ENCODE results near the gene TMEM63A.

TMEM63A gene

DNA sequence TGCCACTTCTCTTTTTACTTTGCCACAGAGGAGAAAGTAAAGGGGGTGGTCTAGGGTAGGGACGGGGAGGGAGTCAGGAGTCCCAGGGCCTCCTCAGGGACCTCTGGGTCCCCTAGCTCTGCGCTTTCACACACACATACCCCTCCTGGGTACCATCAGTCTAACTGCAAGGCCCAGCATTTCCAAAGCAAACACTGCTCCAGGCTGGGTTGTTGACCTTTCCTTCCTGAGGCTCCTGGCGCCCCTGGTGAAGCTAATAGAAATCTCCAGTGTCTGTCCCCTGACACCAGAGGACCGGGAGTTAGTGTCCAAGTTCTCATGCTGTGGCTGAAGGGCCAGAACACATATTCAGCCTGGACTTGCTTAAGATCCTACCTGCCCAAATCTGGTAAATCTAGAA lies 3.9 kb downstream of the TMEM63A start:
- POLR2A ChIA-PET = interaction anchor here (1.3 kb wide), 1 partner anchor 45 kb away, joined by 3 read pairs; no protein-coding TSS in a partner anchor
- TF ChIP-seq ARNT (IDR thresholded peaks at IDR 0.05) (no peak), ZNF384 (IDR thresholded peaks at IDR 0.05) (no peak), TARDBP (IDR thresholded peaks at IDR 0.05) (no peak), NFRKB (IDR thresholded peaks at IDR 0.05) (no peak), SUZ12 (IDR thresholded peaks at IDR 0.05) (no peak), SP1 (IDR thresholded peaks at IDR 0.05) (no peak), FOXA1 (IDR thresholded peaks at IDR 0.05) (no peak), FOXM1 (IDR thresholded peaks at IDR 0.05; ENCODE audit: borderline replicate concordance) (no peak), ELF4 (IDR thresholded peaks at IDR 0.05) (no peak)
- TF ChIP-seq, protein P1, sequence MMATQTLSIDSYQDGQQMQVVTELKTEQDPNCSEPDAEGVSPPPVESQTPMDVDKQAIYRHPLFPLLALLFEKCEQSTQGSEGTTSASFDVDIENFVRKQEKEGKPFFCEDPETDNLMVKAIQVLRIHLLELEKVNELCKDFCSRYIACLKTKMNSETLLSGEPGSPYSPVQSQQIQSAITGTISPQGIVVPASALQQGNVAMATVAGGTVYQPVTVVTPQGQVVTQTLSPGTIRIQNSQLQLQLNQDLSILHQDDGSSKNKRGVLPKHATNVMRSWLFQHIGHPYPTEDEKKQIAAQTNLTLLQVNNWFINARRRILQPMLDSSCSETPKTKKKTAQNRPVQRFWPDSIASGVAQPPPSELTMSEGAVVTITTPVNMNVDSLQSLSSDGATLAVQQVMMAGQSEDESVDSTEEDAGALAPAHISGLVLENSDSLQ (IDR thresholded peaks at IDR 0.05) = no peak
- CTCF ChIA-PET = interaction anchor here (0.7 kb wide), 2 partner anchors 11 to 1476 kb away, joined by 3 read pairs; partner anchors contain the start of gene LEFTY1
- DNase-seq (ENCODE audit: extremely low spot score) = no peak

DNA sequence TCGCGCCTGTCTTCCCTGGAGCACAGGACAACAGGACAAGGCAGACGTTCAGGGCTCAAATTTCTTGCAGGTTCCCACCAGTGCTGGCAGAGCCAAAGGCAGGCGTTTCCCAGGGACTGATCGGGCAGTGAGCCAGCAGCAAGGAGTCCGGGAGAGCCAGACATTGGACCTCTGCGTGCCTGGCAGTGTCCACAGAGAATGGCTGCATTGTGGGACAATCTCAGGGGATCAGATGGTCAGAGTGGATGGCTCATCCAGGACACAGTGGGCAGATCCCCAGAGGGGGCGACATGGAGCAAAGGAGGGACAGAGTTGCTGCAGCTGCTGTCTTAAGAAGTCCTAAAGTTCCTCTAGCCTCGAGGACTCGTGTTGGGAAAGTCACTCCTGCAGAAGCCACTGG lies 4.6 kb downstream of the TMEM63A start:
- DNase-seq (ENCODE audit: extremely low spot score) = peak; percentile 69
- TF ChIP-seq HDGF (IDR thresholded peaks at IDR 0.05; ENCODE audit: borderline replicate concordance) (0 out of 2 replicates have a peak, but pooled peaks have one; percentile 6), BHLHE40 (IDR thresholded peaks at IDR 0.05; ENCODE audit: borderline replicate concordance) (no peak), LEF1 (IDR thresholded peaks at IDR 0.05; ENCODE audit: borderline replicate concordance) (no peak)
- POLR2A ChIA-PET = interaction anchor here (1.3 kb wide), 1 partner anchor 45 kb away, joined by 3 read pairs; no protein-coding TSS in a partner anchor
- CTCF ChIA-PET = interaction anchor here (0.5 to 0.7 kb wide), 2 partner anchors 66 to 91 kb away, joined by 3 to 4 read pairs; no protein-coding TSS in a partner anchor

DNA sequence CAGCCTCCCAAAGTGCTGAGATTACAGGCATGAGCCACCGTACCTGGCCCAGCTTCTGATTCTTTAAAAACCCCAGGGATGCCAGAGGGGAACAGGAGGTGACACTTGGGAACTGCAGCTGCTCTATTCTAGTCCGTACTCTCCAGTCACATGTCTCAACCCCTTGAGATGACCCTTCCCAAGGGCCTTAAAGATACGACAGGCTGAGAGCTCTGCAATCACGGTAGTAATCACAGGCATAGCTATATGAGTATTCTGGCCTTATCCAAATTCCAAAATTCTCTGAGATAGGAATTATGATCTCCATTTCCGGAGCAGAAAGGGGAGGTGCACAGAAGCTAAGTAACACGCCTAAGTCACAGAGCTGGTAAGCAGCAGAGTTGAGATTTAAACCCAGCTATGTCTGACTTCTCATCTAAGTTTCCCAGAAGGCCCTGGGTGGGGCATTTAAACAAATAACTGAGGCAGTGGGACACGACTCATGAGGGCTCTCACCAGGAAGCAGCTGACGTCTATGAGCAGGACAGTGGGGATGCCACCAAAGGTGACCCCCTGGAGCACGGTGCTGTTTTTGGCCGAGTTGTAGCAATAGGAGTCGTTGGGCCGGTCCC lies 5.2 kb downstream of the TMEM63A start:
- POLR2A ChIA-PET = interaction anchor here (1.3 to 2.3 kb wide), 2 partner anchors 46 to 47 kb away, joined by 3 to 6 read pairs; partner anchors contain the start of gene PYCR2
- DNase-seq (ENCODE audit: extremely low spot score) = no peak
- CTCF ChIA-PET = interaction anchor here (0.5 to 0.7 kb wide), 2 partner anchors 66 to 92 kb away, joined by 3 to 4 read pairs; no protein-coding TSS in a partner anchor
- TF ChIP-seq BHLHE40 (IDR thresholded peaks at IDR 0.05; ENCODE audit: borderline replicate concordance) = no peak
- no peak for TF ChIP-seq LEF1 (IDR thresholded peaks at IDR 0.05; ENCODE audit: borderline replicate concordance)
- no peak for TF ChIP-seq SUZ12 (IDR thresholded peaks at IDR 0.05)
- TF ChIP-seq ZNF384 (IDR thresholded peaks at IDR 0.05) = no peak
- no peak for TF ChIP-seq L3MBTL2 (conservative IDR thresholded peaks at IDR 0.05)
- TF ChIP-seq FOXM1 (IDR thresholded peaks at IDR 0.05; ENCODE audit: borderline replicate concordance) = no peak

DNA sequence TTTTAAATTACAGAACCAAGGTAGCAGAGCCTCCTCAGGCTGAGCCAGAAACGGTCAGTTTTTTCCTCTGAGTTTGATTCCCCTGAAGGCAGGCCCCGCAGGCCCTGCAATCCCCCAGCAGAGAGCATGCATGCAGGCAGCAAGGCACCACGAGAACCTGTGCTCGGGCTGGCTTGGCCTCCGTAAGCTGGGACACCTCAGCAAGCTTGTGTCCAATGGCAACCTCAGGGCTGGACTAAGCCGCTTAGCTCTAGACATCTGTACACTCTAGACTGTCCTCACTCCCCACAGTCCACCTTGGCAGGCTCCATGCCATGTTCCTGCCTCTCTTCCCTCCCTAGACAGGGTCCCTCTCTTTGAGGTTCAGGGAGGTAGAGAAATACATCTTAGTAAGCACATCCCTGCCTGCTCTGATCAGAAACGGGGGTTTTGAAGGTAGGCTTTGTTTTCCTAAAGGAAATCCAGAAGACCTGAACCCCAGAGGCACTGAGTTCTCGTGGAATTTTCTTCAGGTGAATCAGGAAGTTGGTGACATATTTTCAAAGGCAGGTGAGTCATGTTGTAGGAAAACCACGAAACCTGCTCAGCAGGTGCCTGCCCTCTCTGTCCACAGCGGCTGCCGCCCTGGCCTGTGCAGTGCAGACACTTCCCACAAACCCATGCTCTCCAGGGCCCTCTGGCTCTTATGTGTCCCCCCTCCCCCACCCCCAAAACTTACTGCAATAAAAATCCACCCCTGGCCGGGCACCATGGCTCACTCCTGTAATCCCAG lies 7.0 kb downstream of the TMEM63A start:
- ChIA-PET CTCF (no interaction called here), POLR2A (interaction anchor here (2.3 kb wide), 1 partner anchor 49 kb away, joined by 6 read pairs; the partner anchor contains the start of gene PYCR2)
- no peak for TF ChIP-seq FOXK2 (IDR thresholded peaks at IDR 0.05)
- DNase-seq (ENCODE audit: extremely low spot score) = no peak

DNA sequence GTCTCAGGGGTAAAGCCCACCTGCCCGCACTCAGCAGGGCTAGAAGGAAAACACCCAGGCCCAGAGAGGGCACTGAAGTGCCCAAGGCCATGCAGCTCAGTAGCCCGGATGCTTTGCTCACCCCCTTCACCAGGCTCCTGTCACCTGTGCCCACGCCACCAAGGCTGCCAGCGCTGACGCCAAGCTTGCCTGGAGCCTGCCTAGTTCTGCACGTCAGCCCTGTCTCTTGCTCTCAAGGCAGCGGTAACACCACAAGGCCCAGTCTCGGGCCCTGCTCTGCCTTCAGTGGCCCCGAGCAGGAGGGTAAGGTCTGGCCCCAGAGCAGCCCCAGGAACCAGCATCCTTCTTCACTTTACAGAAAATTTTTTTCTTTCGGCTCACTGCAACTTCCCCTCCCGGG lies 7.7 kb downstream of the TMEM63A start:
- DNase-seq (ENCODE audit: extremely low spot score) = no peak
- POLR2A ChIA-PET = interaction anchor here (2.3 to 4.5 kb wide), 2 partner anchors 8 to 50 kb away, joined by 6 to 21 read pairs; partner anchors contain the start of genes PYCR2 and TMEM63A
- CTCF ChIA-PET = no interaction called here
- TF ChIP-seq FOXA1 (IDR thresholded peaks at IDR 0.05) (no peak), NFRKB (IDR thresholded peaks at IDR 0.05) (no peak), L3MBTL2 (conservative IDR thresholded peaks at IDR 0.05) (no peak), BHLHE40 (IDR thresholded peaks at IDR 0.05; ENCODE audit: borderline replicate concordance) (no peak), FOXM1 (IDR thresholded peaks at IDR 0.05; ENCODE audit: borderline replicate concordance) (no peak), ARNT (IDR thresholded peaks at IDR 0.05) (no peak), LEF1 (IDR thresholded peaks at IDR 0.05; ENCODE audit: borderline replicate concordance) (no peak), TARDBP (IDR thresholded peaks at IDR 0.05) (no peak), HDGF (IDR thresholded peaks at IDR 0.05; ENCODE audit: borderline replicate concordance) (no peak)

DNA sequence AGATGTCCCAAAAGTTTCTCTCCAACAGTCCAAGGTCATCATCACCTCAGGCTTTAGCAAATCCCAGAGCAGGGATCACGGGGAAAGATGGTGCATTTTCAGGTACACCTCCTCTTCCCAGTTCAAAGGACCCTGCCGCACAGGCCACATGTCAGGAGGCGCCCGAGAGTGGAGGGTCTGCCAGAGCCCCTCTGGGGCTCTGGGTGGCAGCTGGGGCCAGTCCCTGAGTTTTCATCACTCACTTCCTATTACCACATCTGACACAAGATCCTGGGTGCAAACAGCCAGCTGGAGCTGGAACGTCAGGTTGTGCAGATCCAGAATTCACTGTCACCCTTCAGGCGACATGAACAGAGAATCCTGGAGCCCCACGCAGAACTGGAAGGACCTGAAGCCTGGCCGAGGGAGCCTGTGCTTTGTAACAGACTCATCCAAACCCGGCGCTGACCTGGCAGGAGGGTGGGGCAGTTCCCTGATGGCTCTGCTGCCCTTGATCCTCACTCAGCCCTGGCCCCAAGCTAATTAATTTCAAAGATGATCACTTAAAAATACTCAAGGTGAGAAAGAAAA lies 8.8 kb downstream of the TMEM63A start:
- POLR2A ChIA-PET = interaction anchor here (1.6 to 4.5 kb wide), 2 partner anchors 9 to 96 kb away, joined by 3 to 21 read pairs; partner anchors contain the start of gene TMEM63A
- DNase-seq (ENCODE audit: extremely low spot score) = no peak
- CTCF ChIA-PET = no interaction called here
- no peak for TF ChIP-seq LEF1 (IDR thresholded peaks at IDR 0.05; ENCODE audit: borderline replicate concordance)
- TF ChIP-seq NFRKB (IDR thresholded peaks at IDR 0.05) = no peak
- no peak for TF ChIP-seq TARDBP (IDR thresholded peaks at IDR 0.05)
- no peak for TF ChIP-seq HDGF (IDR thresholded peaks at IDR 0.05; ENCODE audit: borderline replicate concordance)
- TF ChIP-seq ELF4 (IDR thresholded peaks at IDR 0.05) = no peak
- no peak for TF ChIP-seq BHLHE40 (IDR thresholded peaks at IDR 0.05; ENCODE audit: borderline replicate concordance)
- TF ChIP-seq FOXM1 (IDR thresholded peaks at IDR 0.05; ENCODE audit: borderline replicate concordance) = no peak
- TF ChIP-seq, protein P1 (IDR thresholded peaks at IDR 0.05) = no peak
- TF ChIP-seq ZNF384 (IDR thresholded peaks at IDR 0.05) = no peak
- TF ChIP-seq FOXA1 (IDR thresholded peaks at IDR 0.05) = no peak
- no peak for TF ChIP-seq ARNT (IDR thresholded peaks at IDR 0.05)
- TF ChIP-seq L3MBTL2 (conservative IDR thresholded peaks at IDR 0.05) = no peak
- no peak for TF ChIP-seq CTBP1 (IDR thresholded peaks at IDR 0.05; ENCODE audit: borderline replicate concordance)
- no peak for TF ChIP-seq SUZ12 (IDR thresholded peaks at IDR 0.05)
- TF ChIP-seq SP1 (IDR thresholded peaks at IDR 0.05) = no peak
- TF ChIP-seq FOXK2 (IDR thresholded peaks at IDR 0.05) = no peak

Data from HEK293T (cell line).